A673 (cell line): ENCODE data around the gene KRT34.

Experiments used
- CTCF ChIP-seq: fragments of 300-800, 200-600 bp; sonication (generic); conservative IDR thresholded peaks from 2 replicates; pipeline ENCODE4 v1.5.1; 2017; ENCODE audit warnings: low read depth, mild to moderate bottlenecking, antibody characterized with exemption, low read length, moderate library complexity, mixed read lengths
- EZH2 ChIP-seq: fragments of 200-600 bp; sonication (generic); IDR thresholded peaks from 2 replicates; pipeline ENCODE4 v1.6.1; 2017; ENCODE audit warnings: borderline replicate concordance, low read depth, mild to moderate bottlenecking, mixed read lengths, antibody characterized with exemption, low read length; ENCODE audit not compliant: poor library complexity, severe bottlenecking

GRCh38 chr17:41415411-41415810, 33.3 kb upstream of the KRT34 start:
- TF ChIP-seq CTCF (no peak), EZH2 (no peak)
